ENCODE measurements around the gene ZNF260.

ZNF260 gene

DNA sequence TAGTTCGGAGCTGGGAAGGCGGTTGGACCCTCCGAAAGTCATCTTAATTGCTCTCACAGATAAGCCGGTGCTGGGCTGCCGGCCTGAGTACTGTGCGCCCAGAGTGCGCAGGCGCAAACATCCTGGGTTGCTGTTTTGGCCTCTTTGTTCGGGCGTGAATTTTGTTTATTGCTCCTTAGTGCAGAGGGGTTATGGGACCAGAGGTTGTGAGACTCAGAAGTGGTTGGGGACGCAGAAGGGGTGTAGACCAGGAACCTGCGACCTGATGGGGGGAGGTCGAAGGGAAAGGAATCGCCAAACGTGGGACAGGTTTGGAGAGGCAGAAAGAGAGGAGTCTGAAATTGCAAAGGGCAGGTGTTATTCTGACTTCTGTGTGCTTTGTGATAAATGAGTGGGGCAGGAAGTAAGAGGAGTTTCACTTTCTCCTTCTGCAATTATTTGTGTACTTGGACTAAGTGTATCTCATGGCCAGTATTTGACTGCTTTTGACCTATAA lies 38.1 kb downstream of the ZNF260 start:
- peak; percentile 45 to 48 for DNase-seq (ENCODE audit: low read depth in 2 of 2)

GRCh38 chr19:36489118-36489919 lies 38.8 kb downstream of the ZNF260 start, which contains the start of gene ZNF566:
Gene ZNF566, minus strand, starts transcription at chr19:36489561. Its CDS starts 13,004 bp downstream, at chr19:36476557.
- DNase-seq (ENCODE audit: low read depth in 2 of 2), result peak; percentile 87 to 90

GRCh38 chr19:36488846-36489117 lies 39.3 kb downstream of the ZNF260 start:
- DNase-seq (ENCODE audit: low read depth in 2 of 2), result no peak

DNA sequence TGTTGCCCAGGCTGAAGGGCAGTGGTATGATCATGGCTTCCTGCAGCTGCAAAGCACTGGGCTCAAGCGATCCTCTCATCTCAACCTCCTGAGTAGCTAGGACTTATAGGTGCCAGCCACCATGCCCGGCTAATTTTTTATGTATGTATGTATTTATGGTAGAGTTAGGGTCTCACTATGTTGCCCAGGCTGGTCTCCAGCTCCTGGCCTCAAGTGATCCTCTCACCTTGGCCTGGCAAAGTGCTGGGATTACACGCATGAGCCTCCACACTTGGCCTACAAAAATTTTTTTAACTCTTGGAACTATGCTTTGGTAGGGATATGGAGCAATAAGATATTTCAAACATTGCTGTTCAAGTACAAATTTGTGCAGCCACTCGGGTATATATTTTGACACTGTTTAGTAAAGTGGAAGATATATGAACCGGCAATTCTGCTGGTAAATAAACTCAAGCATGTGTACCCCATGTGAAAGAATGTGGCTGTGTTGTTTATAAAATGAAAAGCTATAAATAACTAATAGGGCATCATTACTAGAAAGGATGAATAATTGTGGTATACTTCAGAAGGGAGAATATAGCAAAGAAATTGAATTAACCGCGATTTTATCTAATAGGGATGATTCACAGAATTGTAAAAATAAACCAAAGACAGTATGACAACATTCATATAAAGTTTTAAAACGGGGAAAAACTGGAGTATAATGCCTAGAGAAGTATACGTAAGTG lies 39.8 kb downstream of the ZNF260 start:
- DNase-seq (ENCODE audit: low read depth in 2 of 2), result no peak

DNA sequence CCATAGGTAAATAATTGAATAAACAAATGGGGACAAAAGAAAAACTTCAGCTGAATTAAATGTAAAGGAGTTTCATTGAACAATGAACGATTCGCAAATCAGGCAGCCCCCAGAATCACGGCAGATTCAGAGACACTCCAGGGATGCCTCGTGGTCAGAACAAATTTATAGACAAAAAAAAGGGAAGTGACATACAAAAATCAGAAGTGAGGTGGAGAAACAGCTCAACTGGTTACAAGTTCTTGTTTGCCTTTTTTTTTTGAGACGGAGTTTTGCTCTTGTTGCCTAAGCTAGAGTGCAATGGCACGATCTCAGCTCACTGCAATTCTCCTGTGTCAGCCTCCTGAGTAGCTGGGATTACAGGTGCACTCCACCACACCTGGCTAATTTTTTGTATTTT lies 44.4 kb downstream of the ZNF260 start:
- DNase-seq (ENCODE audit: low read depth in 2 of 2), result no peak

DNA sequence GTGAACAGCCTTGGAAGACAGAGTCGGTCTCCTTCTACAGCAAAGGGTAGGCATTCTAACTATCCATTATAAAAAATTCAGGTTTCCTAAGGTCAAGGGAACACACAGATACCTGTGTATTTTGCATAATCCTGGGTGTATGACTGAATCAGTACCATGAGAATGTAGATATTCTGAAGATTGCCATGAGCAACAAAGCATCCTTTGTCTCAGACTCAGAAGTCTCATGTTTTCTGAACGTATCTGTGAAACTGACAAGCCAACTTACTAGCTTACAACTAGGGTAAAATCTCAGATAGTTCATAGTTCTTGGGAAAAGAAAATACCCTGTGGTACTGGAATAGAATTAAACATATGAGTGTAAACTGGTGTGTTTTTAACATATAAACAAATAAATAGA lies 45.2 kb downstream of the ZNF260 start:
- DNase-seq (ENCODE audit: low read depth in 2 of 2), result no peak

Measured in stimulated activated CD4-positive, alpha-beta T cell treated with anti-CD3 and anti-CD28 coated beads, Interleukin-12 subunit alpha, Interleukin-12 subunit beta, amount 100 ng/mL, for 24 hours (primary cell).